Glomerular endothelial cell (primary cell): ENCODE data around the gene VTI1B. TPM values are rescaled to one million over a fixed set of nuclear protein-coding genes. Genes with fewer than 3 reads are reported as not detected.

Experiments
- DNase-seq: peaks from one replicate; pipeline ENCODE4 v3.0.0-alpha.2; 2011; ENCODE audit warnings: low read depth, low spot score; ENCODE audit errors: extremely low read depth
- total RNA-seq: library from RNA; depleted of rRNA; stranded (reverse); fragments of >200 nt; gene quantifications from 2 replicates; pipeline ENCODE4 v1.2.3, GENCODE V29; 2015

The VTI1B gene
- total RNA-seq, 1 donor from 2014 or later, result 50.7 TPM

DNA sequence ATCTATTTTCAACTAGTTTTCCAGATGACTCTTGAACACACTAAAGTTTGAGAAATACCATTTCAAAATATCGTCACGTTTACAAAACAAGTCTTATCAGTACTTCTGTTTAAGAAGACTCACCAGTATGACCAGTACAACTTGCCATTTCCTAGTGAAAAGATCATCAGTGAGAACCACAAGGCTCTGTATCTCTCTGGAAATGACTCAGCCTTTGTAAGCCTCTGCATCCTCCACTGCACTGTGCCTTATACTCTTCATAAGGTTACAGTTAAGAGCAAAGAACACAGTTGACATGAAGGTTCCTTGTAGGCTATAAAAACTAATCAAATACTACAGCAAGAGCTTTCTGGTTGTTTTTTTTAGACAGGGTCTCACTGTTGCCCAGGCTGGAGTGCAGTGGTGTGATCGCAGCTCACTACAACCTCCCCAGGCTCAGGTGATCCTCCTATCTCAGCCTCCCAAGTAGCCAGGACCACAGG lies 5.7 kb upstream of the VTI1B start:
- peak; percentile 58 for DNase-seq

GRCh38 chr14:67679006-67679405 lies 4.6 kb upstream of the VTI1B start:
- no peak for DNase-seq

DNA sequence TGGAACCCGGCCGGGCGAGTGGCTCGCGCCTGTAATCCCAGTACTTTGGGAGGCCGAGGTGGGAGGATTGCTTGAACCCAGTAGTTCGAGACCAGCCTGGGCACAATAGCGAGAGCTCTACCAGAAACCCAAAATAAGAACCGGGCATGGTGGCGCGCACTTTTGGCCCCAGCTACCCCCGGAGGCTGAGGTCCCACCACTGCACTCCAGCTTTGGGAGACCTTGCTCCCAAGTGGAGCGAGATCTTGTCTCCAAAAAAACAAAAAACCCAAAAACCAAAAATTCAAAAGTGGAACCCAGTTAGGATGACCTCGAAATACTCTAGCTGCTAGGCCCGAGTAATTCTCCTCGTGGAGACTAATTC lies 769 bp upstream of the VTI1B start:
- DNase-seq, result no peak

- DNase-seq, result no peak
Observed at GRCh38 chr14:67674139-67674479, 323 bp downstream of the VTI1B start.

DNA sequence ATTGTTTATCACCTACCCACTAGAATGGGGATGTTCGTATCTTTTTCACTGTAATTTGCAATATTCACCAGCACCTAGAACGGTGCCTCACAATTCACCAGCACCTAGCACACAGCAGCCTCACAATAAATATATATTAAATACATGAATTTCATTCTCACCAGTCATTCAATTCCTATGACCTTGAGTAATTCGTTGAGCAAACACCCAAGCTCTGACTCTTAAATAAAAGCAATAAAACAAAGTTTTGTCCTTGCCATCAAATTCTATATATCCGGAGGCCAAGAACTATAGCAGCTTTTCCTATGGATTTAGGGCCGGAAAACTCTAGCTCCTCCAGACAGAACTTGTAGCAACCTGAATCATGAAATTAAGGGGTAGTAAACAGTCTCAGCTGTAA lies 981 bp downstream of the VTI1B start:
- no peak for DNase-seq

GRCh38 chr14:67668559-67668958 lies 5.9 kb downstream of the VTI1B start:
- no peak for DNase-seq

DNA sequence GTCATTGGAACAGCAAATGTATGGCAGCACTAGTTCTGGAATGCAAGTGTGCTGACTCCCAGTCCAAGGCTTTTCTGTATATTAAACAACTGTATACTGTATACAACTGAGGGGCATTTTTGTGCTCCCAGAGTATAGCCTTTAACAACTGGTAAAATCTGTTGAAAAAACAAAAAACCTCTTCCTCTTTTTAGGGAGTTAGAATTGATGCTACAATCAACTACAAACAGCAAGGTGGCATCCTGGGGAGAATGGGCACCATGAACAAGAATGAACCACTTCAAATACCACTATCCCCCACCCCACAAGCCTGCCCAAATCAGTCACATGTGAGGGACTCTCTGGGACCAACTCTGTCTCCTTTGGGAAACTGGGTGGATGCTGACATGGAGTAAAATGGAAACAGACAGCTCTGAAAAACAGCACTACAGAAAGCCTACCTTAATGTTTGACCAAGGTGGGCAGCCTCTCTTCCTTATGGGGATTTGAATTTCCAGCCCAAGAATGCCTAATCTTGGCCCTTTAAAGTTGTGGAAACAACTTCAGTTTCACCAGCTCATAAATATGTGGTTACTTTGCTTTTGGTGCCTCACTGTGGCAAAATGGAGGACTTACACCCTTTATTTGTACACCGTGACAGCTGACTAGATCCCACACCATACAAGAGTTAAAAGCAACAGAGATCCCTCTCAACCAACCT lies 7.5 kb downstream of the VTI1B start:
- peak; percentile 57 for DNase-seq

DNA sequence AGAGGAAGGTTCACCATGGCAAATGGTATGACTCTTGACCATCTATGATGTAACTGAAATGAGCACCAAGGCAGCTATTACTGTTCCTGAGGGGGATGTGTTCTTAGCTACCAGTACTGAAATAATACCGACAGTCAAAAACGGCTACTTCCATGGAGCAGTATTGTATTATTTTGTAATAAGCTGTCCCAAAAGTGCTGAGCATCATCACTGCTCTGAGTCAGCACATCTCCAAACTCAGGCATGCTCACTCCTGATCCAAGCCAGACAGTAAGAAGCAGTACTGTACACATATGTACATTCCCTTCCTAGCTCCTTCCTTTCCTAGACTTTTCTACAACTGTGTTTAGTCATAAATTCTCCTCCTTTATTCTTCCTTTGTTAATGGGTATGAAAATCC lies 8.6 kb downstream of the VTI1B start:
- no peak for DNase-seq

DNA sequence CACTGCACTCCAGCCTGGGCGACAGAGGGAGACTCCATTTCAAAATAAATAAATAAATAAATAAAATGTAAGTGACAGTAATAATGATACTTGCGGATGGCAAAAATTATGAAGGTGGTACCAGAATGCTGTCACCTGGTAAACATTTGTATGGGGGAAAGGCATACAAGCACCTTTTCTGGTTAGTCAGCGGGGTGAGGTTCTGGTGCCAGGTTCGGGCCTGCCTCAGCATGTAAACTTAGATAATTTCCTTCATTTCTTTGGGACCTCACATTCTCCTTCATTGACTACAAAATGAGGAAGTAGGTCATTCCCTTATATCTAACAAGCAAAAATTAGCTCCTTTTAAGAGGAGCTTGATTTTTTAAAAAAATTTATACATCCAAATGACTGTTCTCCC lies 10.8 kb downstream of the VTI1B start:
- no peak for DNase-seq

- no peak for DNase-seq
Observed at GRCh38 chr14:67653651-67654280, 20.7 kb downstream of the VTI1B start.

DNA sequence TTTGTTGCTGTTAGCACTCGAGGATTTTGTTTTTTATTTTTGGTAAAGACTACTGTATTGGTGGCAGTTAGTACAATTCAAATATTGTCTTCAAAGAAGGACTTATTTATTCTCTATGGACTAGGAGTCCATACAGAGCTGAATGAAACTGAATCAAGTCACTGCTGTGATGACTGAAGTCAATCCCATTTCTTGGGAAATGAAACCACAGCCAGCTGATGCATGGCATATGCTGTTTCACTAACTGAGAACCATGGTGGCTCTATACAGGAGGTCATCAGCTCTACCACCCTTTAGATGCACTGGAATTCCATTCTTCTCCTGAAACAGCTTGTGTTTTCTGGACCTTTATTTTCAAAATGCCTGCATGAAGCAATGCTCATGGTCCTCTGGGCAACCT lies 22.2 kb downstream of the VTI1B start:
- no peak for DNase-seq

DNA sequence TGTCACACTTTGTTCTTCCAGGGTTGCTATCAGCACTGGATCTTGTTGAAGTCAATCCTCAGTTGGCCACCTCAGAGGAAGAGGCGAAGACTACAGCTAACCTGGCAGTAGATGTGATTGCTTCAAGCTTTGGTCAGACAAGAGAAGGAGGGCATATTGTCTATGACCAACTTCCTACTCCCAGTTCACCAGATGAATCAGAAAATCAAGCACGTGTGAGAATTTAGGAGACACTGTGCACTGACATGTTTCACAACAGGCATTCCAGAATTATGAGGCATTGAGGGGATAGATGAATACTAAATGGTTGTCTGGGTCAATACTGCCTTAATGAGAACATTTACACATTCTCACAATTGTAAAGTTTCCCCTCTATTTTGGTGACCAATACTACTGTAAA lies 23.7 kb downstream of the VTI1B start:
- DNase-seq, result no peak

DNA sequence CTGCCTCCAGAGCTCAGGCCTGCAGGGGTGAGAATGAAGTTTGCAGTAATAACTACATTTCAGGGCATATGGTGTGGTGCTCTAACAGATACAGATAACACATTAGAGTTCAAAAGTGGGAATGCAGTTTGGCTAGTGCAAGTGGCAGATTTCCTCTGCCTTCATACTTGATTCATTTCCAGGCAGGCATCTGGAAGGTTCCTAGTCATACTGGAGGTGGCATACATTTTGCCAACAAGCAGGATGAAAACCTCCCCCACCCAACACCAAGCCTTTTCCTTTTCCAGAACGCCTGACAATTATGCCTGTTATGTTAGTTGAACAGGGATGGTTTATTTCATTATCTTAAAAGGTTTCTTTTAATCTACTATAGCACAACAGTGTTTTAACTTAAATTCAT lies 24.3 kb downstream of the VTI1B start:
- DNase-seq, result no peak

GRCh38 chr14:67646131-67646530 lies 28.3 kb downstream of the VTI1B start:
- DNase-seq, result no peak

DNA sequence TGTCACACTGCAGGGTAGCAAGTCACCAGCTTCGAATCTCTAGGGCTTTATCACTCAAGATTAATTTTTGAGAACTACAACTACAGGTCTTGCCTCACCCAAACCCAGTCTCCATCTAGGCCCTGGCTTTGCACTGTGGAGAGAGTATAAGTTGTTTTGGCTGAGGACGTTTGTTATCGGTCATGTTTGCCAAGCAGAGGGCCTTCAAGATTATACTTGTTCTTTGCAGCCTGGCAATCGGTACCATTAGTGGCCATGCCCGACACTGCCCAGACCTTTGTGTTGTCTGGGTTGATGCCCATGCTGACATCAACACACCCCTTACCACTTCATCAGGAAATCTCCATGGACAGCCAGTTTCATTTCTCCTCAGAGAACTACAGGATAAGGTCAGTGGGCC lies 29.0 kb downstream of the VTI1B start:
- no peak for DNase-seq

DNA sequence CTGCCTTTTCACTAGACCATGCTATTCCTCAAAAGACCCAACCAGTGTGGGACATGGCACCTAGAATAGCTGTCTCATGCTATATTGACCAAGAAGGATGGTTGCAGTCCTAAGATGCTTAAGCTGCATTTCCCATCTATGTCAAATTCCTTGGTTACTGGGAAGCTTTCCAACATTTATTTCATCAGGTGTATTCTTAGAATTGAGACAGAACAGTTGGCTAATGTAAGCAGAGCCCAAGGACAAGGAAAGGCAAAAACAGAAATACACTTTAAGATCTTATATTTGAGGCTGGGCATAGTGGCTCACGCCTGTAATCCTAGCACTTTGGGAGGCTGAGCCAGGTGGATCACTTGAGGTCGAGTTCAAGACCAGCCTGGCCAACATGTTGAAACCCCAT lies 30.0 kb downstream of the VTI1B start:
- DNase-seq, result no peak

DNA sequence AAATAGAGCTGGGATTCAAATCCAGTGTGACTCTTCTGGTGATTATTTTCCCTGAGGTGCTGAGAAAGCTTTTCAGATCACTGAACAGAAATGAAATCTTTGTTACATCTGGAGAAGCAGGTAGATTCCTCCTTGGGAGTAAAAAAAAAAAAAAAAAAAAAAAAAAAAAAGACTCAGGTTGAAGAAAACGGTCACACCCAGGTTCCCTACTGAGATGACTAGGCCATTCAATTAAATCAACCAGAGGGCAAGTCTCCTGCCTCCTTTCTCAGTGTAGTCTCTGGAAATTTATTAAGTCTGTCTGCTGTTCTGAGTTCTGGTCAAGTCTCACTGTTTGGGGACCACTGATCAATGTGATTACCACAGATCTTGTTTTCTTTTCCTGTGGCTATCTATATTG lies 30.7 kb downstream of the VTI1B start:
- DNase-seq, result no peak

DNA sequence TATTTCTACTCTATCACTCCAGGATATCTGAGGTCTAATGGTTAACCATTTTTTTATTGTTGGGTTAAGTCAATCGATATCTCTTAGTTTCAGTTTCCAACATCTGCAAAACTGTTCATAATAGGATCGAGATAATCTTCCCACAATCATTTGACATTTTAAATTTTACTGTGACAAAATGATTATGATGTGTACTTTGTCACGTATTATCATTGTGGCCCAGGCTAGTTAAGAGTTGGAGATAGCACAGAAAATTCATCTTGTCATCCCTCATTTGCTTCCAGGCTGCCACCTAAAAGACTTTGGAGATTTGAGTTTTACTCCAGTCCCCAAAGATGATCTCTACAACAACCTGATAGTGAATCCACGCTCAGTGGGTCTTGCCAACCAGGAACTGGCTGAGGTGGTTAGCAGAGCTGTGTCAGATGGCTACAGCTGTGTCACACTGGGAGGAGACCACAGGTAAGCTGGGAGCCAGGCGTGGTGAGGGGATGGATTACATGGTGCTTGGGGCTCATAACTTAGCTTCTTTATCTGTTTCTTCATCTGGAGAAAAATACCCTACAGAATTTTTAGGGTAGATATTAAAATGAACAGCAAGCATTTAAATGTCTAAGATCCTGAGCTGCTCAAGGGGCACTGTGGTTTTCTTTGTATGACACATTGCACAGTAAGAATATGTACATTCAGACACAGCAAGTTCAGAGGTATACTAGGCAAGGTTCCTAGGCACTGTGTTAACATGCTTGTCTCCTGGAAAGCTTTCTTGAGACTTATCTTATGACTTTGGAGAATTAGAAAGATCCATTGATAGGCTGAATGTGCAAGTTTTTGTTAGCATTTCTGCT lies 32.3 kb downstream of the VTI1B start:
- no peak for DNase-seq

GRCh38 chr14:67641480-67641879 lies 33.0 kb downstream of the VTI1B start:
- no peak for DNase-seq

GRCh38 chr14:67638642-67639041 lies 35.8 kb downstream of the VTI1B start:
- DNase-seq, result no peak

- DNase-seq, result no peak
Observed at GRCh38 chr14:67636361-67636919, 38.0 kb downstream of the VTI1B start.
